Measurements from ENCODE around the gene CLDN9.

CLDN9 gene

GRCh38 chr16:3035972-3036725 is 23.4 kb downstream of the CLDN9 start:
- intact Hi-C loops (cut with micrococcal nuclease) = no loop called here
- Mint-ChIP-seq H3K9me3 (no peaks in the 10 kb centered on the region), H3K4me3 (peak overlapping the region; percentile 28), H3K36me3 (ENCODE audit: low read depth) (no peaks in the 10 kb centered on the region), H3K27me3 (peaks cover 97% of the 10 kb centered on the region), H3K4me1 (ENCODE audit: low read depth) (peaks cover 57% of the 10 kb centered on the region), H3K27ac (peak overlapping the region; percentile 44)

- Mint-ChIP-seq H3K36me3 (ENCODE audit: low read depth) (no peaks in the 10 kb centered on the region), H3K9me3 (no peaks in the 10 kb centered on the region), H3K4me3 (peak within 1 kb of the TSS; percentile 28), H3K27me3 (peaks cover 91% of the 10 kb centered on the region), H3K4me1 (ENCODE audit: low read depth) (peaks cover 50% of the 10 kb centered on the region), H3K27ac (peak within 1 kb of the TSS; percentile 44)
- intact Hi-C loops (cut with micrococcal nuclease) = no loop called here
Measured at GRCh38 chr16:3036726-3037315, 24.1 kb downstream of the CLDN9 start, which contains the start of gene BICDL2. Gene BICDL2, minus strand, starts transcription at chr16:3036944. Its CDS starts 1,448 bp downstream, at chr16:3035496.

- Mint-ChIP-seq H3K27me3 (peaks cover 77% of the 10 kb centered on the region), H3K4me1 (ENCODE audit: low read depth) (peaks cover 47% of the 10 kb centered on the region), H3K36me3 (ENCODE audit: low read depth) (no peaks in the 10 kb centered on the region), H3K4me3 (no peak overlapping the region), H3K9me3 (no peaks in the 10 kb centered on the region), H3K27ac (no peak overlapping the region)
- intact Hi-C loops (cut with micrococcal nuclease) = no loop called here
Measured at GRCh38 chr16:3038256-3038655, 25.5 kb downstream of the CLDN9 start.

- H3K4me3 Mint-ChIP-seq = no peak overlapping the region
- no peak overlapping the region for H3K27ac Mint-ChIP-seq
- peaks cover 75% of the 10 kb centered on the region for H3K27me3 Mint-ChIP-seq
- H3K4me1 Mint-ChIP-seq (ENCODE audit: low read depth) = peaks cover 47% of the 10 kb centered on the region
- no peaks in the 10 kb centered on the region for H3K9me3 Mint-ChIP-seq
- no peaks in the 10 kb centered on the region for H3K36me3 Mint-ChIP-seq (ENCODE audit: low read depth)
- intact Hi-C loops (cut with micrococcal nuclease) = no loop called here
Measured at GRCh38 chr16:3038896-3039295, 26.2 kb downstream of the CLDN9 start.

GRCh38 chr16:3042376-3042775 is 29.7 kb downstream of the CLDN9 start:
- Mint-ChIP-seq H3K27me3 (peaks cover 59% of the 10 kb centered on the region), H3K36me3 (ENCODE audit: low read depth) (peaks cover 8% of the 10 kb centered on the region), H3K27ac (no peak overlapping the region), H3K4me3 (no peak overlapping the region), H3K9me3 (no peaks in the 10 kb centered on the region), H3K4me1 (ENCODE audit: low read depth) (peaks cover 47% of the 10 kb centered on the region)
- intact Hi-C loops (cut with micrococcal nuclease) = no loop called here

- Mint-ChIP-seq H3K4me1 (ENCODE audit: low read depth) (peaks cover 59% of the 10 kb centered on the region), H3K27ac (peak overlapping the region; percentile 86), H3K27me3 (peaks cover 40% of the 10 kb centered on the region), H3K4me3 (peak overlapping the region; percentile 89), H3K36me3 (ENCODE audit: low read depth) (peaks cover 23% of the 10 kb centered on the region), H3K9me3 (no peaks in the 10 kb centered on the region)
- intact Hi-C loops (cut with micrococcal nuclease) = no loop called here
Measured at GRCh38 chr16:3044708-3045107, 32.0 kb downstream of the CLDN9 start.

- intact Hi-C loops (cut with micrococcal nuclease) = no loop called here
- Mint-ChIP-seq H3K4me1 (ENCODE audit: low read depth) (peaks cover 72% of the 10 kb centered on the region), H3K9me3 (no peaks in the 10 kb centered on the region), H3K36me3 (ENCODE audit: low read depth) (peaks cover 36% of the 10 kb centered on the region), H3K27me3 (peaks cover 33% of the 10 kb centered on the region), H3K4me3 (peak within 1 kb of the TSS; percentile 89), H3K27ac (peak within 1 kb of the TSS; percentile 86)
Measured at GRCh38 chr16:3045758-3046640, 33.3 kb downstream of the CLDN9 start, which contains the start of gene MMP25. Gene MMP25, plus strand, starts transcription at chr16:3046561. Its CDS starts 357 bp downstream, at chr16:3046918.

GRCh38 chr16:3046641-3047386 is 34.1 kb downstream of the CLDN9 start:
- Mint-ChIP-seq H3K9me3 (no peaks in the 10 kb centered on the region), H3K27ac (peak overlapping the region; percentile 86), H3K27me3 (peaks cover 32% of the 10 kb centered on the region), H3K4me3 (peak overlapping the region; percentile 89), H3K36me3 (ENCODE audit: low read depth) (peaks cover 43% of the 10 kb centered on the region), H3K4me1 (ENCODE audit: low read depth) (peaks cover 80% of the 10 kb centered on the region)
- intact Hi-C loops (cut with micrococcal nuclease) = no loop called here

GRCh38 chr16:3047387-3047720 is 34.6 kb downstream of the CLDN9 start:
- Mint-ChIP-seq H3K36me3 (ENCODE audit: low read depth) (peaks cover 47% of the 10 kb centered on the region), H3K27ac (peak overlapping the region; percentile 86), H3K27me3 (peaks cover 35% of the 10 kb centered on the region), H3K9me3 (no peaks in the 10 kb centered on the region), H3K4me1 (ENCODE audit: low read depth) (peaks cover 83% of the 10 kb centered on the region), H3K4me3 (peak overlapping the region; percentile 89)
- intact Hi-C loops (cut with micrococcal nuclease) = no loop called here

- H3K27me3 Mint-ChIP-seq = peaks cover 21% of the 10 kb centered on the region
- H3K36me3 Mint-ChIP-seq (ENCODE audit: low read depth) = peaks cover 67% of the 10 kb centered on the region
- H3K4me3 Mint-ChIP-seq = no peak overlapping the region
- H3K27ac Mint-ChIP-seq = no peak overlapping the region
- no peaks in the 10 kb centered on the region for H3K9me3 Mint-ChIP-seq
- intact Hi-C loops (cut with micrococcal nuclease) = no loop called here
- peaks cover 79% of the 10 kb centered on the region for H3K4me1 Mint-ChIP-seq (ENCODE audit: low read depth)
Measured at GRCh38 chr16:3049921-3050481, 37.3 kb downstream of the CLDN9 start.

- no peak overlapping the region for H3K4me3 Mint-ChIP-seq
- H3K27ac Mint-ChIP-seq = no peak overlapping the region
- H3K4me1 Mint-ChIP-seq (ENCODE audit: low read depth) = peaks cover 79% of the 10 kb centered on the region
- peaks cover 70% of the 10 kb centered on the region for H3K36me3 Mint-ChIP-seq (ENCODE audit: low read depth)
- peaks cover 18% of the 10 kb centered on the region for H3K27me3 Mint-ChIP-seq
- intact Hi-C loops (cut with micrococcal nuclease) = no loop called here
- H3K9me3 Mint-ChIP-seq = no peaks in the 10 kb centered on the region
Measured at GRCh38 chr16:3050487-3050886, 37.8 kb downstream of the CLDN9 start.

- no peak overlapping the region for H3K27ac Mint-ChIP-seq
- H3K36me3 Mint-ChIP-seq (ENCODE audit: low read depth) = peaks cover 75% of the 10 kb centered on the region
- H3K4me3 Mint-ChIP-seq = no peak overlapping the region
- intact Hi-C loops (cut with micrococcal nuclease) = no loop called here
- peaks cover 85% of the 10 kb centered on the region for H3K4me1 Mint-ChIP-seq (ENCODE audit: low read depth)
- H3K27me3 Mint-ChIP-seq = peaks cover 18% of the 10 kb centered on the region
- H3K9me3 Mint-ChIP-seq = no peaks in the 10 kb centered on the region
Measured at GRCh38 chr16:3051009-3051408, 38.3 kb downstream of the CLDN9 start.

- no peak overlapping the region for H3K27ac Mint-ChIP-seq
- H3K4me1 Mint-ChIP-seq (ENCODE audit: low read depth) = peaks cover 89% of the 10 kb centered on the region
- intact Hi-C loops (cut with micrococcal nuclease) = no loop called here
- H3K9me3 Mint-ChIP-seq = no peaks in the 10 kb centered on the region
- peaks cover 18% of the 10 kb centered on the region for H3K27me3 Mint-ChIP-seq
- H3K36me3 Mint-ChIP-seq (ENCODE audit: low read depth) = peaks cover 75% of the 10 kb centered on the region
- H3K4me3 Mint-ChIP-seq = no peak overlapping the region
Measured at GRCh38 chr16:3051494-3051893, 38.8 kb downstream of the CLDN9 start.

All from dendritic cell treated with granulocyte-macrophage colony-stimulating factor and Interleukin-4, amounts not matched to agents 40 ng/mL and 50 ng/mL, for 4 days (primary cell).